ENCODE measurements around the gene EIF4E3.

The EIF4E3 gene

DNA sequence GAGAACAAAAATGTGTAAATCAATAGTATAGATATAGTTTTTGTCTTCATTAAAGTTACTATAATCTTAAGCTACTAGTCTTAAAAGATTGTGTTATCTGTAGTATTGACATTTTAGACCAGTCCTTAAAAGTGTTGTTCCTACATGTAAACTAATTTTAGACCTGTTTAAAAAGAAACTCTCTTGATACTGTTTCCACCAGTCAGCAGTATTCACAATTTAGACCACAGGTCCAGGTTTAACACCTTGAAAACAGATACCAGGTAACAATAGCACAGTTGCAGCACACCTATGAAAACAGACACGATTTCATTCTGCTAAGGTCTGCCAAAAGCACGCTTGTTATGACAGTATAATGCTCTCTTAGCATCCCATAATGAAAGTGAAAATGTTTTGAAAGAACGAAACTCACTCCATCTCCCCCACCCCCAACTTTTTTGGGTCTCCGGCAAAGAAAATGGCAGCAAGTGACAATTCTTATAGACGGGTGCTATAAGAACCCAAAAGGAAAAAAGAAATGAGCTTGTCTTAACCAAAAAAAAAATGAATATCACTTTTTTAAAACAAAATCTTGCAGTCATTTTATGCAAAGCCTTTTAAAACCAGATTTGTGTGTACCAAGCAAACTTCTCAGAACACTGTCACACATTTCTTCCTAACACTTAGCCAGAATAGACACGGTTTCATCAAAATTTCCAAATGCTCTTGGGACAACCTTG lies 1.6 kb downstream of the EIF4E3 start:
- no peak for DNase-seq

DNA sequence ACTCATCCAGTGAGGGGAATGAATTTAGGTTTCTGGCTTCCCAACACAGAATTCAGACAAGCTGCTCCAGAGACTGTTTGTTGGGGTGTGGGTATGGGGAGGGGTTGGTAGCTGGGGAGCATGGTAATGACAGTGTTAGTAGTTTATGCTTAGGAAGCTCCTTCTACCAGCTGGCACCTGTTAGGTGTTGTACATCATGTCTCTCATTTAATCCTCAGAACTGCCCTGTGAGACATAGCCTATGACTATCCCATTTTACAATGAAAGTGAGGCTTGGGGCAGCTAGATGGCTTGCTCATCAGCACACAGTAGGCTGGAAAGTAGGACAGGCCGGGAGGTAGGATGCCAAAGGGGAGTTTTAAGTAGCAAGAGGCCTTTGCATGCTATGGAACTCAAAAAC lies 2.5 kb downstream of the EIF4E3 start:
- no peak for DNase-seq

DNA sequence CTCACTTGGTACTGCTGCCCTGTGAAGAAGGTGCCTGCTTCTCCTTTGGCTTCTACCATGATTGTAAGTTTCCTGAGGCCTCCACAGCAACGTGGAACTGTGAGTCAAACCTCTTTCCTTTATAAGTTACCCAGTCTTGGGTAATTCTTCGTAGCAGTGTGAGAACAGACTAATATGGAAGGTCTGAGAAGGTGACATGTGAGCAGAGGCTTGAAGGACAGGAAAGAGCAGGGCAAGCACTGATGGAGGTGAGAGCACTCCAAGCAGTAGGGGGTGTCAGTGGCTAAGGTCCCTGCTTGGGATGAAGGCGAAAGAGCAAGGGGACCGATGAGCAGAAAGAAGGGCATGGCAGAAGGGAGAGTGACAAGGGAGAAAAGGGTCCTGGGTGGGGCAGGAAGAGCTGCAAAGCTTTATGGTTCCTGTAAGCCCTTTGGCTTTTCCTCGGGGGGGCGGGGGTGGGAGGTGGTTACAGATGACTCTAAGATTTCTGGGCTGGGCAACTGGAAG lies 3.5 kb downstream of the EIF4E3 start:
- DNase-seq: no peak

DNA sequence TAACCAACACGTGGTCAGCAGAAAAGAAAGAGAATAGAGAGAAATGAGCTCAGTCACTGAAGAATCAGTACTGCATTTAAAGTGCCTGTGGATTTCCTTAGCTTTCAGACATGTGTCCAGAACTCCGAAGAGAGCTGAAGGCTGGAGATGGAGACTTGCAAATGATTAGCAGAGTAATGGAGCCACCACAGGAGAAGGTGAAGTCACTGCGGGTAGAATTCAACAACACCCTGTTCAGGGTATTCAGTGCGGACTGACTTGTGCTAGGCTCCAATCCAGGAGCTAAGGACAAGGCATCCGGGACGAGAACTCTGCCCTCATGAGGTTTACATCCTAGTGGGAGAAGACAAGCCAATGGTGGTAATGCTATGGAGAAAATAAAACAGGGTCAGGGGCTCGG lies 4.2 kb downstream of the EIF4E3 start:
- no peak for DNase-seq

DNA sequence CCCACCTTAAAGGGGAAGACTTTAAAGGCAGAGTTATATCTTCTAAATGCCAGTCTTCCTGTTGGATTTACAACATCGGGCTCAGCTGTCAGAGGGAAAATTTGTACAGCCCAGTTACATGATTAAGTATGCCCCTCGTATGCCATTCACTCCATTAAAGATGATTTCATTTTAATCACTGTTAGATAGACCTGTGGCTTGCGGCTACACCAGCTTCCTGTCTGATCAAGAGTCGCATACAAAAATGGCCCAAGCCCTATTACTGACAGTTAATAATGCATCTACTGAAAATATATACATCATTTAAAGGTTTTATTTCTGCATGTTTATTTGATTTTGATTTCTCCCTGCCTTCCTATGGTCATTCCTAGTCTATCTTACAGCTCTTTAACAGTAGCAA lies 7.1 kb downstream of the EIF4E3 start:
- no peak for DNase-seq

DNA sequence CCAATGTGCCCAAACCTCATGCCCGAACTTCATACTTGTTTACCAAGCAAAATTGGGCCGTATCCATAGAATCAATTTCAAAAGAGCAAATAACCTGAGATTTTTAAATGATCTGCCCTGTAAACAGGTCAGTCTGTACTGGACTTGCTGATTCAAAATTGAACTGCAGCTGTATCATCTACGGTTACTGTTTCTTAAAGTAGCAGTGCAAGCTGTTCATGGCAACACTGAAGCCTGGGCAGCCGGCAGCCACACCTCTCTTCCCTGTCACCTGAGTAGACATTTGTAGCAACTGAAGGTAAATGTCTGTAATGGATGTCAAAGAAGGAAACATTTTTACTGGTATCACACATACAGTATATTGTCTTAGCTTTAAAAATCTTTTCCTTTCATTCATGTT lies 10.6 kb downstream of the EIF4E3 start:
- DNase-seq: no peak

DNA sequence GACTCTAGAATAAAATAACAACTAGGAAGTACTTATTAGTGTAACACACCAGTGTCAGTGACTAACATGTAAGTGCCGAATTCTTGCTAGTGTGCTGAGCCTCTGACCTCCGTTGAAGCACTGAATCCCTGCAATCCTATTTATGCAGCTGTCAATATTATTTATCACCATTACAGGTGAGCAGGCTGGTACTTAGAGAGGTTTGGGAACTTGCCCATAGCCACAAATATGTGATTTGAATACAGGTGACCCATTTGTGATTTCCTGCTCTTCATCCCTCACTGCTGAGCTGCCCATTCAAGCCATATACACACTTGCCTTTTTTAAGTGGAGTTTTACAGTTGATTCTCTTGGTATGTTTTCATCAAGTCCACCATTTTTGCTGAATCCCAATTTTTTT lies 12.2 kb downstream of the EIF4E3 start:
- DNase-seq: no peak

DNA sequence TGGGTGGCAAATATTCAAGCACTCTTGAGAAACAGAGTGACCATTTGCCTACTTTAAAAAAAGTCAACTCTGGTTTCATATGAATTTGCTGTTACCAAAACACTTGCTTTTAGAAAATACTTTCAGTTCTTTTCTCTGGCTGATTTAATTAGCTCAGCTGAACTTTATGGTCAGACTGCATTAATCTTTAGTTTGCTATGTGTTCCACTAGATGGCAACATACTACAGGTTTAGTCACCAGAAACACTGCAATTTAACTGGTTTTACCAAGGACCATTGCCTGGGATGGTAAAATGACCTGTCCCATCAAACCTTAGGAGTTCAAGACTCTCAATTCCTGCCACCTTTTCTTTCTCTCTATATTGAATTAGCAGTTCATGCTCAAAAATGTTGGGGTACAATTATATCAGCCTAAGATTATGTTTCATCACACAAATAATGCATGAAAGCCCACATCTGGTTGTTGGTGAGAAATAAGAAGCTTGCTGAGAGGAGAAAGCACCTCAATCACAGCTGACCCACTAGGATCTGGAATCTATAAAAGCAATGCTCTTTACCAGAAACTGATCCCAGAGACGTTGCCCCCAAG lies 14.2 kb downstream of the EIF4E3 start:
- DNase-seq: no peak

DNA sequence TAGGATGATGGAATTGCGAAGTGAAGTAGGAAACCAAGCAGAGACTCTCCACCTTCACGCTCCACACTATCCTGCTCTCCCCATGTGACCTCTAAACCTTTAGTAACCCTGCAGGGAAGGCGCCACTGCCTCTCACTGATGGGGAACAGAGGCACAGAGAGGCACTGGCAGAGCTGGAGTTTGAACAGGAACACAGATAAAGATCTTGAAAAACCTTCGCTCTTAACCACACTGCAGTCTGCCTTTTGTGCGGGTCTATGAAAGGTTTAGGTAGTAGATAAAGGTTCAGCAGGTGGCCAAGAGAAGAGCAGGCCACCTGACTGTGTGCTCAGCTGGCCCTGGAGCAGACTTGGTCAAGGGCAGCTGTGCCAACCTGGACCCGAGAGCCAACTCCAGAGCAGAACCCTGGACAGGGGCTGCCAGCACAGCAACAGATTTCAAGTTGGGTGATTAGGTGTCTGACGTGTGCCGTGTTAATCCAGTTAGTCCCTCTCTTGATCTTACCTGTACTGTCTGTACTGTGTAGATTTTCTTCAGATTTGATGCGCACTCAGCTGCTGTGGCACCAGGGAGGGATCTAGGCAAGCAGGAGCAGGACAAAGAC lies 15.2 kb downstream of the EIF4E3 start:
- no peak for DNase-seq

DNA sequence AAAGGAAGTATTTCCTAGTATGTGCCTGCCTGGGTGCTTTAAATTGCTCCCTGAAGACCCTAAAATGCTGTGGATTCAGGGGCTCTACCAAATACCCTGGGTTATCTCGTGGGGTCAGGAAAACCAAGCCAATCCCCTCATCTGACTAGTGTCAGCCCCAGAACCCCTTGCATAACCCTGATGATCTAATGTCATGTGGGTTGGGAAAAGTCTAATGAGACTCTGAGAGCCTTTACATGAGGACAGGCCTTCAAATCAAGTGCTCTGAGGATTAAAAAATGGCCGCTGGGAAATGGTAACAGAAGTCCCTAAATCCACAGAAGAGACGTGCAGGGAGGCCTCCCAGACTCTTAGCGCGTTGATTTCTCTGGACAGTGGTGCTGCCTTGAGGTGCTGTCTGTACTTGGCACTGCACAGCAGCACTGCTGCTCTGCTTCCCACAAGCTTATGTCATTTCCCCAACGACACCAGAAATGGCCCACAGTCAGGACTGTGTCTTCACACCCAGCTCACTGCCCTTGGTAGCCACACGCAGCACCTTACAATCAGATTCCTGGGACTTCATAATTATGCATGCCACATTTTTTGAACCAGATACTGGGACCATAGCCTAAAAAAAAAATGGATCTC lies 16.6 kb downstream of the EIF4E3 start:
- peak in 27 of 56 donors; percentile 4 to 71 (median 31) for DNase-seq

DNA sequence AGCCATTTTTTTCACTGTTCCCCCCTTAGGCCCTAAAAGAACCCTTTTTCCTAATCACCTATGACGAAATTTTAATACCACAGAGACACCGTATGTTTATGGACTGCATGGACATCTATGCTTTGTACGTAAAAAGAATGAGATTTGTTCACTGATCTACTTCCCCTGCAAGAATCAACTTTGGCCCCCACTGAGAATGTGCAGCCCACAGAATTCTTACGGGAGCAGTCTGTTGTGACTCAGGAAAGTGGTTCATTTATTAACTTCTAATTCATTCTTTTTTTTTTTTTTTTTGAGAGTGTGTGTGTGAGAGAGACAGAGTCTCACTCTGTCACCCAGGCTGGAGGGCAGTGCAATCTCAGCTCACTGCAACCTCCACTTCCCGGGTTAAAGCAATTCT lies 17.6 kb downstream of the EIF4E3 start:
- no peak for DNase-seq

DNA sequence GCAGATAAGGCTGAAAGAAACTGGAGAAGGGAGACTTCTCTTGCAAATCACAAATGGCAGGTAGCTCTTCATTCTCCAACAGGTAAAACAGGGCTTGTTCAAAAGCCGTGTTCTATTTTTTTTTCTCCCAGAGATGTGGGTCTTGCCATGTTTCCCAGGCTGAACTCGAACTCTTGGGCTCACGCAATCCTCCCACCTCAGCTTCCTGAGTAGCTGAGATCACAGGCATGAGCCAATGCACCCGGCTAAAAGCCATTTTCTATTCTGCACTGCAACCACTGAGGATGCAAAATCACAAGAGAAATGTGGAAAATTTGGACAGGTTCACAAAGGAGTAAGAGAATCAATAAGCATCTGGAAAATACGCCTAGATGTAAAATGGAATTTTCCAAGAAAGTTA lies 19.5 kb downstream of the EIF4E3 start:
- no peak for DNase-seq

DNA sequence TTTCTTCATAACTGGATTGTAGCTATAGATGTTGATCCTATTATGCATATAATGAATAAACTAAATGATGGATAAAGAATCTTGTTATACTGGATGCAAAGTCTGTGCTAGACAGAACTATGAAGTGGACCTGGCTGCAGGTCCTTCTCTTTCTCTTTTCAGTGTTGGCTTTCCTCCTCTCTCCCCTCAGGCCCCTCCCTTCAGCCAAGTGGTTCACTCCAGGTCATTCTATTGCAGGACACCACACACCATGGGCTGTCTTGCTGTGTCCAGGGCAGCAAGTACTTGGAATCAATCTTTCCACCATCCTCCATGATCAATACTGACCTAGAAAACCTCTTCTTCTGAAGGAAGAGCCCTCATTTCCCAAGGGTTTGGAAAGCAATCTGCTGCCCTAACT lies 20.3 kb downstream of the EIF4E3 start:
- no peak for DNase-seq

DNA sequence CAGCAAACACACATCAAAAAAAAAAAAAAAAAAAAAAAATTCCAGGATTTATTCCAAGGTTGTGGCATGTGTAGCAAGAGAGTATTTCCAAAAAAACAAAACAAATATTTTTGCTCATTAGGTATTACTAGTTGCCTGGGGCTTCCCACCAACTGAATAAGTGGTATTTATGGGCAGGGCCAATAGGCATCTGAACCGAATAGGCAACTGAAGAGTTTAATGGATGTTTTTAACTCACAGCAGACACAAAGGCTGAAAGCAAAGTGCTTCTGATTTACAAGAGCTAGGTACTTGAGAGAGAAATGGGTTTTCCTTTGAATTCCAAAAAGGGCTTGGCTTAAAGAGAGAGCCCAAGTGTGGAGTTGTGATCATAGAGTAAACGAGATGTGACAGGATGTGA lies 21.4 kb downstream of the EIF4E3 start:
- DNase-seq: no peak

DNA sequence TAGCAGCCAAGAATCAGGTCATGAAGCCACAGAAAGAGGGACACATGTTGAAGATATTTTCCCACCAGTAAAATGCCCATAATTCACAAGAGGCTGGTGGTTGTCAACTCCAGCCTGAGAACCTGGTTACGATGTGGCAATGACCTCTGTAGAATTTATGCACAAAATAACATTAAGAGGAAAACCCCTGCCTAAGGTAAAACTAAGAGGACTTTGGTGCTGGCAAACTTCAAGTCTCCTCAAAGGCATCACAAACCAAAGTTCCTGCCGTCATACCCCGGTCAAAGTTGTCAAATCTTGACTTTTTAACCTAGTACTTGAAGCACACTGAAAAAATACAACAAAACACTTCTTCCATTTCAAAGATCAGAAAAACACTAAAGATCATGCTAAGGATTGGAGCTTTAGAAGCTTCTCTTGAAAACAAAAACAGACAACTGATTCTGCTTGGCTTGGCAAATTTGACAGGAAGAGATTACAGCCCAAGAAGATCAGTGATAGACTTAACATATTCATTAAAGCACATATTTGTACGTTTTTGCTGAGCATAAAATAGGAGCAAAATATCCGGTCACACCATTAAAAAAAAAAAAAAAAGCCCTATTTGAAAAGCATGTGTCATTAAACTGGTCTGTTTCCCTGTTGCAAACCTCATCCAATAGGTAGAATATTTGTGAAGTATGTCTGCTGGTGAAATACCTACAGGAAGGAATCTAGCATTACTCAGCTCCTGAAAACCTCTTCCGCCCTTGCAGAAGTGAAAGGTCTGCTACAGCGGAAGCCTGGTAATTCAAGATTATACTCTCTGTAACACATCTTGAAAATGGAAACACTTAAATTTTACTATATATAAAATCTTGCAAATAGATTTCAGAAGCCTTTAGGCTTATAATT lies 22.8 kb downstream of the EIF4E3 start:
- DNase-seq: no peak

DNA sequence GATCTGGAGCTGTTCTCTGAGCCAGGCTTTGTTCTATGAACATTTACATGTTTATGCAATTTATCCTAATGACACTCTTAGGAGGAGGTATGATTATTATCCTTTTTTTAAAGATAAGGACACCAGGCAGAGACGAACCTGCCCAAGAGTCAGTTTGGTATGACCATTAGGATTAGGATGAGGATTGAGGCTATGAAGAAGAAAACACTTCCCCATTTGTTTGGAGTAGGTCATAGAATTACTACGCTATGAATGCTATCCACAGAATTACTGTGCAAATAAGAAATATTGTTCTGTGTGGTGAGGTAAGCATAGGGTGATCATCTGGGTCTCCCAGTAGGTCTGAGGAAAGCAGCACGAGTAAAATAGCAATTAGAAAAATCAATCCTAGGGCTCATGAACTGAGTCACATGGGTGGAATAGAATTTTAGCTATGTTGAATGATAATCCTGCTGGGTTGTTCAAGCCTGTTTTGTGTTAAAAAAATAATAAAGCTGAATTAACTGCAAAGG lies 23.9 kb downstream of the EIF4E3 start:
- no peak for DNase-seq

DNA sequence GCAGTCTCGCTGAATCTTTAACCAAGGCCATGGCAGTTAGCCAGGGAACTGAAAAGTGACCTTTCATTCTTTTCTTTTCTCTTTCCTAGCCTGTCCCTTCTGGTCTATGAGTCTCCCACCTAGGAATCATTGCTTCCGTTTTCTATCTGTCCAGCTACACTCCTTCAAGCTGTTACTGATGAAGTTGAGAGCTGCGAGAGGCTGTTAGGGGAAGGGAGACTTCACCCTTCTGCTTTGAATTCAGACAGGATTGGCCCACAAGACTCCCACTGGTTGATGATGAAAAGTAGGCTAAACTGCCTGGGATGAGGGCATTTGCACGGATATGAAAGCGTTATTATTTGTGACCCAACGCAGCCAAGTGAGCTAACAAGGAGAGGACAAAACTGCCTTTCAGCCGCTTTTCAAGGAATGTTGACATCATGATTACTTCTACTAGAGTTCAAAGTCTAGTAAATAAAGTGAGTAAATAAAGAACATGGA lies 30.2 kb downstream of the EIF4E3 start:
- DNase-seq: peak in 34 of 56 donors; percentile 3 to 71 (median 32)

DNA sequence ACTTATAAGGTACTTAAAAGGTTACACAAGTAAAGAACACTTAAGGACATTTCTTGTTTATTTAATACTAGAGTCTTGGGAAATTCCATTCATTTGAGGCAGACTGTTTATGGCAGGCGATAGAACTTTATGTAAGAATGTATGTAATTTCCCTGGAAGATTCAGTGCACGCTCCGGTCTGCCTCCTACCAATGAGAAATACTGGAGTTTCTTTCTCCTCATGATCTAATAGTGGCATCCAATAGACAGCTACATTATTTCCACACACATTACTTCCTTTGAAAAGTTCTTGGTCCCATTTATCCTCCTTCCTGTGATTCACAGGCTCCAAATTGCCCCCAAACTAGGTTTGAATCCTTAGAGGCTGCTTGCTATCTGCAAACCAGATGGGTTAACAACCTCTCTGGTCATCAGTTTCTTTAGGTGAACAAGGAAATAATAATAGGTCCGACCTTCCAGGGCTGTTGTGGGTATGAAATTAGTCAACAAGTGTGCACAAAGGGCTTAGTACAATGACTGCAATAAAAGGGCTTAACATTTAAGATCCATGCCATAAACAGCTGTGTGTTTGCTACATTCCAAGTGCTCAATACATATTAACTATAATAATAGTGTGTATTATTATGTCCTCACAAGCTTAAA lies 30.7 kb downstream of the EIF4E3 start:
- no peak for DNase-seq

DNA sequence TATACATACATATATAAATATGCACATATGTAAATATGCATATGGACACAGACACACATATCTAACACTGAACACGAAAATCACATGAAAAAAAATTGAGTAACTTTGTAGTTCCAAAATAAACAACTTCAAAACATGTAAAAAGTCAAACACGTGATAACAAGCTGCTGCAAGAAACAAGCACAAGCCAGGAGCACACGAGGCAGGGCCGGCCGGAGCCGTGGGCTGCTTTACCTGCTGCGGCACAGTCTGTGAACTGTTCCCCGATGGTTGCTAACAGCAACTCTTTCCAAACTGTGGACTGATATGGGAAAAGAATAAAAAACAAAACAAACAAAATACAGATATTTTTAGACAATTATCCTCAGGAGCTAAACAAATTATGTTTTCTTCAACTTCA lies 31.6 kb downstream of the EIF4E3 start:
- no peak for DNase-seq

DNA sequence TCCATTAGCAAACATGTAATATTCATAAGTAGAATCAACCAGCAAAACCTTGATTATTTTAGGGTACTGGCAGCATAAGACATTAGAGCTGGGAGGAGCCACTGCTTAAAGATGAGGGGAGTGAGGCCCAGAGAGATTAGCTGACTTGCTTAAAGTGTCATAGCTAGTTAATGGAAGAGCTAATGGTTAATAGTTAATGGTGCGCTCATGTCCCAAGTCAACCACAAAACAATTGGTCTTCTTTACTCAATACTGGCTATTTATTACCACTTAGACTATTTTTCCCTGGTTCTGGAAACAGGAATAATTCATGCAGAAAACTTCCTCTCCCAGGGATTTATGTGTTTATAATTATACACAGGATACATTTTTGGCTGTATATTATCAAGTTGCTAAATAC lies 33.1 kb downstream of the EIF4E3 start:
- no peak for DNase-seq
